GOT3 (cell line): ENCODE data around the gene OR2H1.

ENCODE experiments used
- DNase-seq: peaks from one replicate; lab custom pipeline; 2025; ENCODE audit warnings: mixed read lengths; lab: John Stamatoyannopoulos, UW

OR2H1 gene

DNA sequence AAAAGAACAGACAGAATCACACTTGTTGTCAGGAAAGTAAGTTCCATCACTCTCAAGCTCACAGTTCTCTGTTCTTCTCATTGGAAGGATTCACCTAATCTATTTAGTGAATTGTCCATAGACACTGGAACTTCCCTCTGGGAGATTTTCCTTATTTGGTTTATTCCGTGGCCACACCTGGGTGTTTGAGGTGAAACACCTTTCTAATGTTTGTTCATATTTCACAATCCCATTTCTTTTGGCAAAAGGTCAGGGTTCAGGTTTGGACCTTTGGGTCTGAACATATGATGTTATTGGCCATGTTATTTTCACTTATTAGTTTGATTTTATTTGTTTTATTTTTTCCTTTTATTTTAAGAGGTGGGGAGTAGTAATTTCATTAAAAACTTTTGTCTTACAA lies 26.8 kb downstream of the OR2H1 start:
- DNase-seq = no peak

- no peak for DNase-seq
Observed at GRCh38 chr6:29486577-29486976, 29.6 kb downstream of the OR2H1 start.

GRCh38 chr6:29487131-29487530 lies 30.2 kb downstream of the OR2H1 start:
- DNase-seq = no peak

DNA sequence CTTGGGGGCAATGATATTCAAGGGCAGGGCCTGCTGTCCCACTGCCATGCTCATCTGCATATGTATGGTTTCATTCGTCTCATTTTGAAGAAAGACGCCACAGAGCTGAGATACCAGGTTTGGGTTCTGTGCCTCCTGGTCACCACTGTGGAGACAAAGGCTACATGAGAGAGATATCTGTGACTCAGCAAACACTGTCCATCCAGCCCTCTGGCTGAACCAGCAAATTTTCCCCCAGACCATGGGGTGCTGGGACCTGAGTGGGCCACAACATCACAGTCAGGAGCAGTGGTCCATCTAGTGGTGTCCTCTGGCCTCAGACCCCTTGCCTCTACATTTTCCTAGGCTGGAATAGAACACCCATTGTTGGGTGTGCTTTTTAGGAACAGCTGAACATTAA lies 30.7 kb downstream of the OR2H1 start, which contains the start of gene MAS1L:
TSS of gene MAS1L (minus strand) at position 297 of the 400 bp plus-strand sequence. CDS start at position 243, 54 bp downstream.
- no peak for DNase-seq

DNA sequence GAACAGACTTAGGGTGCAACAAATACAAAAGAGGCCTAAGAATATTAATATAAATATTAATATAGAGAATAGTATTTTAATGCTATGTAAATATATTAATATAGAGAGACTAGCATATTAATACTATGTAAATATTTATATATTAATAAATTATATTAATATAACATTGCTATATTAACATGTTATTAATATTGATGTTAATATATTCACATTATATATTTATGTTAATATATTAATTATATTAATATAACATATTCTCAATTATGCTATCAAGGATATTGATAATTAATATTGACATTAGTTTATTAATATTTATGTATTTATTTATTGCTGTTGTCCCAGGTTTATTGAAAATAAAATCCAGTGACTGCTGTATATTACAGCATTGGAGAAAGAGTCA lies 31.9 kb downstream of the OR2H1 start:
- no peak for DNase-seq

DNA sequence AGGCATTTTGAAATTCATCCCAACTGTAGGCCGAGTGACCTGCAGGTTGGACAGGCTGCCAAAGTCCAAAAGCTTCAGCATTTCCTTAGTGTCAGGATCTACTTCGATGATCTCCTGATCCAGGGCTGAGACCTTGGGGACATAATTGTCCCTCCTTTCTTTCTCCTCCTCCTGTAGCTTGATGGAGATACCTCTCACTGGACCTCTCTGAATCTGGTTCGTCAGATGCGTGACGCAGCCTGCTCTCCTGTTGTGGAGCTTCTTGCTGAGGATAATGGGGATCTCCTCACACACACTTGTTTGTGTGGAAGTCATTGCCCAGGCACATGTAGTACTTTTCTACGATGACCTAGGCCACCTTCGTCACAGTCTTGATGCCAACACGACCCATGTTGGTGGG lies 32.3 kb downstream of the OR2H1 start:
- no peak for DNase-seq

DNA sequence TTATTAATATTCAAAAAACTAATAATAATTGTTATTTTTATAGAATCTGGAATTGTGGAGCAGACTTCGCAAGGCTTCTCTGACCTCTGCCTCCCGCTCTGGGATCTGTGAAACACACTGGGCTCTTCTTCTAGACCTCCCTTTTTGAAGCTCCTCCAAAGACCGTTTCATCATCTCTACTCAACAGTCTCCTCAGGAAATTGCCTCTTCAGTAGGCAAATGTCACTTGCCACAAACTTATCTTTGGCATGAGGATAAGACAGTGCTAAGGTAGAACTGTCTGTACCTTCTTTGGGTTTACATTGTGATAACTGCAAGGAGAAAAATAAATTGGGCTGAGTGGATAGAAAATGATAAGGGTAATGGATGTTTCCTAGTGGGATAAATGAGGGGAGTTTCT lies 33.1 kb downstream of the OR2H1 start:
- DNase-seq = no peak

DNA sequence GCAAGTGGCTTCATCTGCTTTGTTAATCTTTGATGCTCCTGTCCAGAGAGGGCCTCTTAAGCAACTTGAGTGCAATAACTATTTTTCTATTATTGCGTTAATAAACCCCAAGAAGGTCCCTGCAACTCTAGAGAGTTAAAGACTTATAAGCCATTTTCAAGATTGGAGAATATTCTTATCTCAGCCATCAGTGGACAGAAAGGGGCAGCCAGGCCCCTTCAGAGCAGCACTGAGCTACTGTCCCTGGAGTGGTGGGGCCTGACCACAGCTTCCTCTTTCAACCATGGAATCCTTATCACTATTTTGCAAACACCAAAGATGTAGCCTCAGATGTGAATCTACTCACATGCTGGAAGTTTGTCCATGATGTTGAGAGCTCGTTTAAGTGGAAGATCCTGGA lies 33.6 kb downstream of the OR2H1 start:
- DNase-seq = no peak

GRCh38 chr6:29491574-29491973 lies 34.6 kb downstream of the OR2H1 start:
- DNase-seq = no peak

DNA sequence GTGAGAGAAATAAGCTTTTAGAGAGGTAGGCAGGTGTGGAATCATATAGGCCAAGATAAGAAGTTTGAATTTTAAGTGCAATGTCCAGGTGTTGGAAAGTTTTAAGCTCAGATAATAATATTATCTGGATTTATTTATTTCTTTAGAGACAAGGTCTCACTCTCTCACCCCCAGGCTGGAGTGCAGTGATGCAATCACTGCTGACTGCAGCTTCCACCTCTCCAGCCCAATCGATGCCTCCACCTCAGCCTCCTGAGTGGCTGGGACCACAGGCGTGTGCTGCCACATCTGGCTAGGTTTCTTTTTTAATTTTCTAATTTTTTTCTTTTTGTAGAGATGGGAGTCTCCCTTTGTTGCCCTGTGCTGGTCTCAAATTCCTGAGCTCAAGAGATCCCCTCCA lies 36.3 kb downstream of the OR2H1 start:
- DNase-seq = no peak

GRCh38 chr6:29494131-29494530 lies 37.2 kb downstream of the OR2H1 start:
- DNase-seq = no peak

DNA sequence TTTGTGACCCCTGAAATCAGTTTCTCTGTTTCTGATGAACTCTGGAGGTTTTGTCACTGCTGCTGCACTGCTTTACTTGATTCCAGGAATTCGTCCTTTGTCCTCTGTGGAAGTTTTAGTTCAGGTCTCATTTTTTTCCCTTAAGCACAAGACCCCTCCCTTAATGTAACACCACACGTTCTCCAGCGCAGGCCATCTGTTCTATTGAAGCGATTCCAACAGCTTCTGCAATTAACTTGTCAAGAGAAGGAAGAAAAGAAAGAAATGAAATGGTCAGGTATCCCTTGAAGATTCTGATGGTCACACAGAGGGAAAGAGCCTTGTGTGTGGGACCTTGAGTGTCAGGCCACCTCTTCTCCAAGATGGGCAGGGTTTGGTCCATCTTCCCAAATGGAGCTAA lies 38.6 kb downstream of the OR2H1 start:
- no peak for DNase-seq

GRCh38 chr6:29496961-29497360 lies 40.0 kb downstream of the OR2H1 start:
- DNase-seq = no peak

DNA sequence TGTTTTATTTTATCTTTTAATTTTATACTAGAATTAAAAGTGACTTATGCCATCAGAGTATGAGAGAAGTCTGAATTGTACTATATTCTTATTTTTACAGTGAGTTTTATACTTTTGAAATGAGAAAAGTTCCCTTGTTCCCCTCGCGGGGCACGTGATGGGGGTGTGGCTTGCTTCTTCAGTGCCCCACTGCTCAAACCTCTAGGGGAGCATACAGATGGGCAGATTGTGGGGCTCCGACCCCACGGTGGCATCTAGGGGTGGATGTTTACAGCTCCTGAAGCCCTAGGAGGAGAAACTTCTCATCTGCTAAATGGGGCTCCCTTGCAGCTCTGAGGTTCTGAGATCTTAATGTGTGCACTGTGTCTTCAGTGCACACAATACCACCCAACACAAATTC lies 42.7 kb downstream of the OR2H1 start:
- no peak for DNase-seq

- DNase-seq = no peak
Observed at GRCh38 chr6:29500594-29500993, 43.6 kb downstream of the OR2H1 start.

GRCh38 chr6:29501106-29501505 lies 44.2 kb downstream of the OR2H1 start:
- DNase-seq = no peak

- no peak for DNase-seq
Observed at GRCh38 chr6:29502181-29502580, 45.2 kb downstream of the OR2H1 start.

- peak; percentile 11 for DNase-seq
Observed at GRCh38 chr6:29502597-29502996, 45.6 kb downstream of the OR2H1 start.

DNA sequence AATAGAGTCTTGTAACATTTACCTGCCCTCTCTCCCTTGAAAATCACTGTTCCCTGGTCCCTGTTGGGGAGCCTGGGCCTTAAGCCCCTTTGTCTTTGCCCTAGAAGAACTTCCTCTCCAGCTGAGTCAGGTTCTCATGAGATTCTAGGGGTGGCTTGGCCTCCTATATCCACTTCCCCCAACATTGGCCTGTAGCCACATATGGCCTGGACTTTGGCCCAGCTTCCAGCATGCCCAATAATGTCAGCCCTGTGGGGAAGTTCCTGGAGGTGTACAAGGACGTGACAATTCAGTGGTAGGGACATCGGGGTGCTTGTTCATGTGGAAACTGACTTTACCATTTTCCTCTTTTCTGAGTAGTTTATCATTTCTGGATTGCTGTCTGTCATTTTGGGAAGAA lies 48.0 kb downstream of the OR2H1 start:
- DNase-seq = no peak

GRCh38 chr6:29505808-29506207 lies 48.9 kb downstream of the OR2H1 start:
- no peak for DNase-seq

GRCh38 chr6:29506446-29507067 lies 49.6 kb downstream of the OR2H1 start:
- DNase-seq = no peak

- no peak for DNase-seq
Observed at GRCh38 chr6:29507319-29507718, 50.4 kb downstream of the OR2H1 start.

GRCh38 chr6:29509239-29509638 lies 52.3 kb downstream of the OR2H1 start:
- DNase-seq = no peak

DNA sequence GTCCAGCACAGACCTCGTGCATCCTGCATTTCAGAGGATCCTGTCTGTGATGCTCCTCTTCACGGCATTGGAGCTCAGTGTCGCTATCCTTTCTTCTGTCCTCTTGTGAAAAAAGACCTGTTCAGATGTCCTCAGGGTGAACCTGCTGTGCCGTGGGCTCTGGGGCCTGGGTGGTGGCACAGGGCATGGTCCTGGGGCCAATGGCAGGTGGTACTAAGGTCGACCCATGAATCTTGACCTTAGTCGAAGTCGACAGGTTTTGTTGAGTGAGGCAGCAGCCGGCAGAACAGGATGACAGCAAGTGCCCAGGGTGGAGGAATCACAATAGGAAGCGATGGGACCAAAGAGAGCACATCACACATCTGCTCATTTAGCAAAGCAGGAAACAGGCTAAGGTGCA lies 52.8 kb downstream of the OR2H1 start:
- no peak for DNase-seq

DNA sequence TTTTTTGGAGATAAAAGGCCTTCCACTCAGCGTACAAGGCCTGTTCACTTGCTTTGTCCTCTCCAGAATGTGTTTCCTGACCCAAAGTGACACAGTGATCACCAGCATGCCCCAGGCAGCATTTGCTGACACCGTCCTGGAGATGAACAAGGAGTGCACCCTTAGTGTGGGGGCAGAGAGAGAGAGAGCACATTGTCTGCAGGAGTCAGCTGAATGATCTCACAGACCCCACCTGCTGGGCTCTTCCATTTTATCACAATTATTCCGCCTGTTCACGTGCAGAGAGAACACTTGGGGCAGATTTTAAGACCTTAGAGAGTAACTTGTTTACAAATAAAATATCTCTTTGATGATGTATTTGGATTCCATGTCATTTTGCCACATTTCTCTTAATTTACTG lies 53.2 kb downstream of the OR2H1 start:
- no peak for DNase-seq
